ENCODE results near the gene CLEC10A.

DNA sequence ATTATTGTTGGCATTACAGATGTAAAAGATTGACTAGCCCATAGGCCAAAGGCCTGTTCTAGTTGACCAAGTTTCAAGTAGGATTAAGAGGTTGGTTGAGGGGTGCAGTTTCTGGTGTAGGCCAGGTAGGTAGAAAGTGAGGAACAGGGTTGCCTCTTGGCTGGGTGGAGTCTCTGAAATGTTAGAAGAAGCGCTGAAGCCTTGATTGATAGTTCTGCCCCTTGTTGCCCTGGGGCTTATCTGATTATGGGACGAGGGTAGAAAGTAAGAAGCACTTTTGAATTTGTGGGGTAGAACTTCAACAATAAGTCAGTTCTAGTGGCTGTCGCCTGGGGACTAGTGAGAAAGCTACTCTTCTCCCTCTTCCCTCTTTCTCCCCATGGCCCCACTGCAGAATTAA lies 51.0 kb downstream of the CLEC10A start:
- TF ChIP-seq, protein P1, sequence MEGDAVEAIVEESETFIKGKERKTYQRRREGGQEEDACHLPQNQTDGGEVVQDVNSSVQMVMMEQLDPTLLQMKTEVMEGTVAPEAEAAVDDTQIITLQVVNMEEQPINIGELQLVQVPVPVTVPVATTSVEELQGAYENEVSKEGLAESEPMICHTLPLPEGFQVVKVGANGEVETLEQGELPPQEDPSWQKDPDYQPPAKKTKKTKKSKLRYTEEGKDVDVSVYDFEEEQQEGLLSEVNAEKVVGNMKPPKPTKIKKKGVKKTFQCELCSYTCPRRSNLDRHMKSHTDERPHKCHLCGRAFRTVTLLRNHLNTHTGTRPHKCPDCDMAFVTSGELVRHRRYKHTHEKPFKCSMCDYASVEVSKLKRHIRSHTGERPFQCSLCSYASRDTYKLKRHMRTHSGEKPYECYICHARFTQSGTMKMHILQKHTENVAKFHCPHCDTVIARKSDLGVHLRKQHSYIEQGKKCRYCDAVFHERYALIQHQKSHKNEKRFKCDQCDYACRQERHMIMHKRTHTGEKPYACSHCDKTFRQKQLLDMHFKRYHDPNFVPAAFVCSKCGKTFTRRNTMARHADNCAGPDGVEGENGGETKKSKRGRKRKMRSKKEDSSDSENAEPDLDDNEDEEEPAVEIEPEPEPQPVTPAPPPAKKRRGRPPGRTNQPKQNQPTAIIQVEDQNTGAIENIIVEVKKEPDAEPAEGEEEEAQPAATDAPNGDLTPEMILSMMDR (IDR thresholded peaks at IDR 0.05), result no peak
- TF ChIP-seq POLR2A (IDR thresholded peaks at IDR 0.05), result no peak
